NT2/D1 (cell line): Measurements from ENCODE around the gene RBFOX1.

Source experiments
- SUZ12 ChIP-seq: IDR thresholded peaks from 2 replicates; pipeline ENCODE4 v1.6.1; 2011; ENCODE audit not compliant: insufficient read length, insufficient read depth; ENCODE audit errors: extremely low read depth
- YY1 ChIP-seq: IDR thresholded peaks from 2 replicates; pipeline ENCODE4 v1.6.1; 2011; ENCODE audit not compliant: insufficient read length, insufficient read depth

GRCh38 chr16:7397901-7398300, 65.3 kb downstream of the RBFOX1 start:
- TF ChIP-seq SUZ12 (no peak), YY1 (no peak)
